H9 (cell line): ENCODE data around the gene UCP2. TPM values are rescaled to one million over a fixed set of nuclear protein-coding genes. Genes with fewer than 3 reads are reported as not detected.

Experiments
- DNase-seq: peaks from one replicate; pipeline ENCODE4 v3.0.0-alpha.2; 2017
- H2AFZ ChIP-seq: one replicate; pipeline ENCODE4 v1.6.1; 2013; ENCODE audit warnings: mild to moderate bottlenecking, low read length, control low read depth, moderate library complexity
- H2AK5ac ChIP-seq: 2 replicates; pipeline ENCODE4 v1.6.1; 2013; ENCODE audit warnings: low read length, control low read depth, mixed read lengths; ENCODE audit not compliant: insufficient read length
- H2BK120ac ChIP-seq: one replicate; pipeline ENCODE4 v1.6.1; 2013; ENCODE audit warnings: low read depth, mild to moderate bottlenecking, low read length, control low read depth, inconsistent platforms; ENCODE audit not compliant: poor library complexity, severe bottlenecking
- H2BK12ac ChIP-seq: 2 replicates; pipeline ENCODE4 v1.6.1; 2013; ENCODE audit warnings: low read length, control low read depth, mixed read lengths, low read depth; ENCODE audit not compliant: insufficient read length
- H2BK15ac ChIP-seq: 2 replicates; pipeline ENCODE4 v1.6.1; 2013; ENCODE audit warnings: low read depth, low read length, control low read depth
- H2BK20ac ChIP-seq: one replicate; pipeline ENCODE4 v1.6.1; 2013; ENCODE audit warnings: low read depth, mild to moderate bottlenecking, low read length, control low read depth, inconsistent platforms; ENCODE audit not compliant: poor library complexity, severe bottlenecking
- H2BK5ac ChIP-seq: 2 replicates; pipeline ENCODE4 v1.6.1; 2013; ENCODE audit warnings: low read length, control low read depth, mixed read lengths; ENCODE audit not compliant: insufficient read length
- H3K14ac ChIP-seq: 2 replicates; pipeline ENCODE4 v1.6.1; 2013; ENCODE audit warnings: low read length, control low read depth; ENCODE audit not compliant: insufficient read depth
- H3K18ac ChIP-seq: 2 replicates; pipeline ENCODE4 v1.6.1; 2013; ENCODE audit warnings: low read depth, mild to moderate bottlenecking, mixed read lengths, low read length, control low read depth; ENCODE audit not compliant: insufficient read length
- H3K23ac ChIP-seq: 2 replicates; pipeline ENCODE4 v1.6.1; 2013; ENCODE audit warnings: low read length, control low read depth, mixed read lengths, low read depth; ENCODE audit not compliant: insufficient read length
- H3K23me2 ChIP-seq: 2 replicates; pipeline ENCODE4 v1.6.1; 2013; ENCODE audit warnings: low read depth, mild to moderate bottlenecking, mixed read lengths, low read length, control low read depth; ENCODE audit not compliant: insufficient read length, poor library complexity, severe bottlenecking
- H3K27ac ChIP-seq: 2 replicates; pipeline ENCODE4 v1.5.1; 2013; ENCODE audit warnings: low read length, control low read depth, mixed read lengths, low read depth; ENCODE audit not compliant: insufficient read length
- H3K27me3 ChIP-seq: 2 replicates; pipeline ENCODE4 v1.6.1; 2013; ENCODE audit warnings: low read length, control low read depth, inconsistent platforms; ENCODE audit not compliant: insufficient read depth
- H3K4ac ChIP-seq: 2 replicates; pipeline ENCODE4 v1.6.1; 2013; ENCODE audit warnings: low read depth, mild to moderate bottlenecking, control low read depth, inconsistent platforms, low read length, moderate library complexity
- H3K4me1 ChIP-seq: 2 replicates; pipeline ENCODE4 v1.6.1; 2013; ENCODE audit warnings: low read length, control low read depth, inconsistent platforms; ENCODE audit not compliant: insufficient read depth
- H3K4me2 ChIP-seq: 2 replicates; pipeline ENCODE4 v1.6.1; 2013; ENCODE audit warnings: low read length, control low read depth, mixed read lengths; ENCODE audit not compliant: insufficient read length, insufficient read depth
- H3K56ac ChIP-seq: 2 replicates; pipeline ENCODE4 v1.6.1; 2013; ENCODE audit warnings: low read depth, mild to moderate bottlenecking, mixed read lengths, low read length, control low read depth; ENCODE audit not compliant: insufficient read length
- H3K79me1 ChIP-seq: 2 replicates; pipeline ENCODE4 v1.6.1; 2013; ENCODE audit warnings: low read depth, mild to moderate bottlenecking, moderate library complexity, low read length, control low read depth, inconsistent platforms; ENCODE audit not compliant: insufficient read depth, poor library complexity, severe bottlenecking
- H3K79me2 ChIP-seq: 2 replicates; pipeline ENCODE4 v1.6.1; 2013; ENCODE audit warnings: low read length, control low read depth, inconsistent platforms; ENCODE audit not compliant: insufficient read depth
- H3K9ac ChIP-seq: 2 replicates; pipeline ENCODE4 v1.6.1; 2013; ENCODE audit warnings: low read length, control low read depth, mixed read lengths; ENCODE audit not compliant: insufficient read length; ENCODE audit errors: extremely low read depth
- H3K9me3 ChIP-seq: one replicate; pipeline ENCODE4 v1.6.1; 2013; ENCODE audit warnings: low read depth, low read length, inconsistent platforms; ENCODE audit not compliant: control insufficient read depth
- H3T11ph ChIP-seq: one replicate; pipeline ENCODE4 v1.6.1; 2013; ENCODE audit warnings: mild to moderate bottlenecking, low read length, control low read depth, inconsistent platforms
- H4K20me1 ChIP-seq: one replicate; pipeline ENCODE4 v1.6.1; 2013; ENCODE audit not compliant: control insufficient read depth, insufficient read length, insufficient read depth
- H4K5ac ChIP-seq: 2 replicates; pipeline ENCODE4 v1.6.1; 2013; ENCODE audit warnings: low read depth, mild to moderate bottlenecking, mixed read lengths, low read length, control low read depth; ENCODE audit not compliant: insufficient read length
- H4K8ac ChIP-seq: replicated peaks from 2 replicates; pipeline ENCODE4 v1.6.1; 2013; ENCODE audit warnings: low read length, control low read depth, mixed read lengths, low read depth; ENCODE audit not compliant: insufficient read length
- H4K91ac ChIP-seq: 2 replicates; pipeline ENCODE4 v1.6.1; 2013; ENCODE audit warnings: low read depth, mild to moderate bottlenecking, moderate library complexity, mixed read lengths, low read length, control low read depth; ENCODE audit not compliant: insufficient read length
- H3K27ac Mint-ChIP-seq, 3 experiments: 2 replicates in 2 of 3; 3 replicates in 1 of 3; pipeline ENCODE4 v1.8.0; 2020 to 2021; ENCODE audit warnings: mixed read lengths in 3 of 3, mild to moderate bottlenecking in 1 of 3, moderate library complexity in 1 of 3
- H3K27me3 Mint-ChIP-seq: 2 replicates; pipeline ENCODE4 v1.8.0; 2021; ENCODE audit warnings: low read depth, mild to moderate bottlenecking, moderate library complexity, mixed read lengths
- H3K36me3 Mint-ChIP-seq, 3 experiments: 2 replicates in 2 of 3; 3 replicates in 1 of 3; pipeline ENCODE4 v1.8.0; 2020 to 2021; ENCODE audit warnings: low read depth in 3 of 3, mixed read lengths in 3 of 3; ENCODE audit not compliant: insufficient read depth in 1 of 3
- H3K4me1 Mint-ChIP-seq, 2 experiments: 2 replicates each; pipeline ENCODE4 v1.8.0; 2020; ENCODE audit warnings: mixed read lengths in 2 of 2
- H3K4me3 Mint-ChIP-seq, 2 experiments: 2 replicates in 1 of 2; 3 replicates in 1 of 2; pipeline ENCODE4 v1.8.0; 2020 to 2021; ENCODE audit warnings: mild to moderate bottlenecking in 2 of 2, mixed read lengths in 2 of 2, moderate library complexity in 1 of 2
- H3K9me3 Mint-ChIP-seq, 2 experiments: 2 replicates in 1 of 2; 3 replicates in 1 of 2; pipeline ENCODE4 v1.8.0; 2020; ENCODE audit warnings: mild to moderate bottlenecking in 2 of 2, mixed read lengths in 2 of 2, moderate library complexity in 1 of 2
- WGBS: extraction: QIAGEN DNeasy Blood & Tissue Kit; methylation state at CpG from one replicate; pipeline ENCODE4 v1.1.7; 2013; ENCODE audit warnings: missing lambda C conversion rate, low lambda C conversion rate, mixed read lengths; ENCODE audit not compliant: insufficient read length; ENCODE audit errors: extremely low coverage; 5-methylcytosine and 5-hydroxymethylcytosine counted together
- total RNA-seq: library from RNA; stranded (reverse); gene quantifications from 2 replicates; pipeline ENCODE4 v1.2.1, GENCODE V29; 2021
- TF ChIP-seq, protein P1 (sequence below): fragments of 200-600 bp; sonication (generic); conservative IDR thresholded peaks from 3 replicates; pipeline ENCODE4 v1.8.0; 2021; ENCODE audit warnings: antibody characterized with exemption, mild to moderate bottlenecking

Gene UCP2
- total RNA-seq, 1 experiment from 2014 or later = 62.1 TPM

DNA sequence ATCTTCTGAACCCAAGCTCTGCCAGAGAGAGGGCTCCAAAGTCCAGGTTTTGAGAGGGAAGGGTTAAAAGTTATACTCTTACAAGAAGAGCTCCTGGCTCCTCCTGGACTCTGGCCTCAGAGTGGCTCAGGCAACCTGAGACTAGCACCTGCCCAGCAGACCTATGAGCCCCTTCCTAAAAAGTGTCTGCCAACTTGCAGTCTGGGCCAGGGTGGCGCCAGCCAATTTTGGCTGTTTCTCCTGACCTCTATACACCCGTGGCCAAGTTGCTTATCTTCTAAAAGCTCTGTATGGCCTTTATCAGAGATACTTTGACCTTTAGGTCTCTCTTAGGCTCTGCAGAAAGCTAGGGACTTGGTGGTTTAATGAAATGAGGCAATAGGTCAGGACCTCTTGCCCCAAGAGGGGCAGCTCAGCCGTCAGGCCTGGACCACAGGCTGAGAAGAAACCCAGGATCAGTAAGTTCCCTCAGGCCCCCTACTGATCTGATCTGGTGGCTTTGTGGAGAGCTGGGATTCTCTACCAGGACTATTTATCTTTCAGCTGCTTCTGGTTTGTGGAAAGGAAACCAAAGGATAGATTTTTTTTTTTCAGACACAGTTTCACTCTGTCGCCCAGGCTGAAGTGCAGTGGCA lies 36.6 kb upstream of the UCP2 start:
- H2BK12ac ChIP-seq = no peak overlapping the region
- no CpG with 5 or more reads among the region's 4 CpGs for WGBS
- H3K4me2 ChIP-seq = no peak overlapping the region
- H4K20me1 ChIP-seq = no peaks in the 10 kb centered on the region
- no peak overlapping the region for H3K14ac ChIP-seq
- TF ChIP-seq, protein P1, sequence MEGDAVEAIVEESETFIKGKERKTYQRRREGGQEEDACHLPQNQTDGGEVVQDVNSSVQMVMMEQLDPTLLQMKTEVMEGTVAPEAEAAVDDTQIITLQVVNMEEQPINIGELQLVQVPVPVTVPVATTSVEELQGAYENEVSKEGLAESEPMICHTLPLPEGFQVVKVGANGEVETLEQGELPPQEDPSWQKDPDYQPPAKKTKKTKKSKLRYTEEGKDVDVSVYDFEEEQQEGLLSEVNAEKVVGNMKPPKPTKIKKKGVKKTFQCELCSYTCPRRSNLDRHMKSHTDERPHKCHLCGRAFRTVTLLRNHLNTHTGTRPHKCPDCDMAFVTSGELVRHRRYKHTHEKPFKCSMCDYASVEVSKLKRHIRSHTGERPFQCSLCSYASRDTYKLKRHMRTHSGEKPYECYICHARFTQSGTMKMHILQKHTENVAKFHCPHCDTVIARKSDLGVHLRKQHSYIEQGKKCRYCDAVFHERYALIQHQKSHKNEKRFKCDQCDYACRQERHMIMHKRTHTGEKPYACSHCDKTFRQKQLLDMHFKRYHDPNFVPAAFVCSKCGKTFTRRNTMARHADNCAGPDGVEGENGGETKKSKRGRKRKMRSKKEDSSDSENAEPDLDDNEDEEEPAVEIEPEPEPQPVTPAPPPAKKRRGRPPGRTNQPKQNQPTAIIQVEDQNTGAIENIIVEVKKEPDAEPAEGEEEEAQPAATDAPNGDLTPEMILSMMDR = no peak
- H3K9me3 ChIP-seq = no peaks in the 10 kb centered on the region
- H3T11ph ChIP-seq = no peak overlapping the region
- Mint-ChIP-seq H3K4me3 (no peak overlapping the region), H3K27me3 (no peaks in the 10 kb centered on the region; the same call in 1 of the 2 replicates), H3K36me3 (peaks cover 0 to 20% (median 9%) of the 10 kb centered on the region in 3 experiments; a peak in 5 of 7 replicates), H3K9me3 (no peaks in the 10 kb centered on the region), H3K27ac (0 out of 7 replicates have a peak overlapping the region, but pooled peaks of 1 of the 3 experiments have one; percentile 69), H3K4me1 (peaks cover 0 to 7% of the 10 kb centered on the region in 2 experiments; a peak in 2 of 4 replicates)
- H3K18ac ChIP-seq = no peak overlapping the region
- H2BK120ac ChIP-seq = no peak overlapping the region
- H3K4ac ChIP-seq = no peak overlapping the region
- no peaks in the 10 kb centered on the region for H3K27me3 ChIP-seq
- no peak overlapping the region for H4K91ac ChIP-seq
- no peak overlapping the region for H3K56ac ChIP-seq
- no peak overlapping the region for H2AFZ ChIP-seq
- no peak overlapping the region for H4K8ac ChIP-seq
- no peak overlapping the region for H3K23ac ChIP-seq
- DNase-seq = no peak
- no peaks in the 10 kb centered on the region for H3K4me1 ChIP-seq
- no peak overlapping the region for H2AK5ac ChIP-seq
- H3K79me2 ChIP-seq = no peaks in the 10 kb centered on the region
- no peaks in the 10 kb centered on the region for H3K79me1 ChIP-seq
- no peak overlapping the region for H3K9ac ChIP-seq
- H4K5ac ChIP-seq = no peak overlapping the region
- H2BK20ac ChIP-seq = no peak overlapping the region
- H3K23me2 ChIP-seq = no peaks in the 10 kb centered on the region
- no peak overlapping the region for H3K27ac ChIP-seq
- no peak overlapping the region for H2BK15ac ChIP-seq
- no peak overlapping the region for H2BK5ac ChIP-seq
